GM19025 (cell line): ENCODE measurements around the gene HARS2.
"Not testable (repeated sequence)": the region's sequence is repeated elsewhere in the genome, so short reads cannot be mapped to it uniquely, and the experiment has no call there.

Experiments used
- ATAC-seq: cut with Tn5 transposase; IDR thresholded peaks from one replicate; pipeline ENCODE4 v1.9.1; 2021; ENCODE audit warnings: mild to moderate bottlenecking, low read depth, moderate library complexity; ENCODE audit not compliant: unreplicated experiment

HARS2 gene

GRCh38 chr5:140690941-140691924, at the start of gene HARS2, which contains the start of gene HARS1:
HARS2 (plus strand) TSS chr5:140691455; CDS start chr5:140691649, 194 bp downstream.
HARS1 (minus strand) TSS chr5:140691370; CDS start chr5:140691304, 66 bp downstream.
- peak; percentile 95 for ATAC-seq

- no peak for ATAC-seq
Observed at GRCh38 chr5:140641716-140642115, 49.5 kb upstream of the HARS2 start.

GRCh38 chr5:140642718-140643117, 48.5 kb upstream of the HARS2 start:
- ATAC-seq: no peak

- ATAC-seq: peak; percentile 39
Observed at GRCh38 chr5:140647042-140647419, 44.2 kb upstream of the HARS2 start.

- no peak for ATAC-seq
Observed at GRCh38 chr5:140658870-140659269, 32.4 kb upstream of the HARS2 start.

GRCh38 chr5:140660371-140660770, 30.9 kb upstream of the HARS2 start:
- not testable (repeated sequence) for ATAC-seq

GRCh38 chr5:140664030-140664358, 27.3 kb upstream of the HARS2 start:
- ATAC-seq: no peak

- ATAC-seq: peak; percentile 97
Observed at GRCh38 chr5:140664359-140665119, 26.7 kb upstream of the HARS2 start, which contains the start of gene WDR55. WDR55 (plus strand) TSS chr5:140664904; CDS start chr5:140664913, 9 bp downstream.

- not testable (repeated sequence) for ATAC-seq
Observed at GRCh38 chr5:140671035-140671434, 20.2 kb upstream of the HARS2 start.

- ATAC-seq: no peak
Observed at GRCh38 chr5:140671472-140672125, 19.7 kb upstream of the HARS2 start.

- no peak for ATAC-seq
Observed at GRCh38 chr5:140672455-140673186, 18.6 kb upstream of the HARS2 start.

- ATAC-seq: no peak
Observed at GRCh38 chr5:140673187-140673976, 17.9 kb upstream of the HARS2 start, which contains the start of gene DND1. DND1 (minus strand) TSS chr5:140673576; CDS start chr5:140673542, 34 bp downstream.

- no peak for ATAC-seq
Observed at GRCh38 chr5:140674211-140674610, 17.0 kb upstream of the HARS2 start.

GRCh38 chr5:140674629-140675028, 16.6 kb upstream of the HARS2 start:
- ATAC-seq: no peak

GRCh38 chr5:140677947-140678346, 13.3 kb upstream of the HARS2 start:
- peak; percentile 83 for ATAC-seq

GRCh38 chr5:140678993-140679392, 12.3 kb upstream of the HARS2 start:
- ATAC-seq: no peak

GRCh38 chr5:140690376-140690932, 801 bp upstream of the HARS2 start:
- no peak for ATAC-seq

- ATAC-seq: no peak
Observed at GRCh38 chr5:140694276-140694675, 3.0 kb downstream of the HARS2 start.
